ENCODE measurements around the gene TBC1D9B. TPM values are rescaled to one million over a fixed set of nuclear protein-coding genes. Genes with fewer than 3 reads are reported as not detected.

The TBC1D9B gene
- total RNA-seq, 4 donors from 2014 or later = 71.4 to 125 (median 100) TPM

DNA sequence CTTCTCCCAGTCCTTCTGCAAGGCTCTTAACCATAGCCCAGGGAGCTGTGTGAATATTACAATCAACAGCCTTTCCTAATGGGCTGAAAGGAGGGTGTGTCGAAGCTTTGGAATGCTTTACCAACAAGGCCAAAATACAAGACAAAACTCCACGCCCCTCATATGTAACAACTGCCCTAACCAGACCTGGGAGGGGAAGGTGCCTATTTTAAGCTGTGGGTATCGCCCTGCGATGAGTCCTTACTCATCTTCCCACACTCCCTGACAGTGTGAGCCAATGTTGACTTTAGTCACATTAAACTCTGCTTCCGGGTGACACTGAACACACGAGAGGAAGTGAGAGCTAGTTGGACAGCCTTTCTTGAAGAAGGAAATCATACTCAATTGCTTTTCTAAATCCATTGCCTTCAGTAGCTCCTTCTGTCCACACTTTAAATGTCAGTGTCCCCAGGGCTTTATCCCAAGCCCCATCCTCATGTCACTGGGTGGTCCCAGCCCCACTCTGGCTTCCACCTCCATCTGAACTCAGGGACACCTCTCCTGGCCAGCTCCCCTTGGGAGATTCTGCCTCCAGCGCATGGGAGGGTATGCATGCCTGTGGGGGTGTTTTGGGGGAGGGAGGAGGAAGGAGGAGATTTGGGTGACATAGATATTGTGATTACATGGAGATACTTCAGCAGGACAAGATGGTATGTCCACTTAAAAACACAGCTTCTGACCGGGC is 6.5 kb upstream of the TBC1D9B start:
- 30 to 36% methylated on average over 8 of the region's 8 CpGs for WGBS, 2 donors
- TF ChIP-seq, protein P1, sequence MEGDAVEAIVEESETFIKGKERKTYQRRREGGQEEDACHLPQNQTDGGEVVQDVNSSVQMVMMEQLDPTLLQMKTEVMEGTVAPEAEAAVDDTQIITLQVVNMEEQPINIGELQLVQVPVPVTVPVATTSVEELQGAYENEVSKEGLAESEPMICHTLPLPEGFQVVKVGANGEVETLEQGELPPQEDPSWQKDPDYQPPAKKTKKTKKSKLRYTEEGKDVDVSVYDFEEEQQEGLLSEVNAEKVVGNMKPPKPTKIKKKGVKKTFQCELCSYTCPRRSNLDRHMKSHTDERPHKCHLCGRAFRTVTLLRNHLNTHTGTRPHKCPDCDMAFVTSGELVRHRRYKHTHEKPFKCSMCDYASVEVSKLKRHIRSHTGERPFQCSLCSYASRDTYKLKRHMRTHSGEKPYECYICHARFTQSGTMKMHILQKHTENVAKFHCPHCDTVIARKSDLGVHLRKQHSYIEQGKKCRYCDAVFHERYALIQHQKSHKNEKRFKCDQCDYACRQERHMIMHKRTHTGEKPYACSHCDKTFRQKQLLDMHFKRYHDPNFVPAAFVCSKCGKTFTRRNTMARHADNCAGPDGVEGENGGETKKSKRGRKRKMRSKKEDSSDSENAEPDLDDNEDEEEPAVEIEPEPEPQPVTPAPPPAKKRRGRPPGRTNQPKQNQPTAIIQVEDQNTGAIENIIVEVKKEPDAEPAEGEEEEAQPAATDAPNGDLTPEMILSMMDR (IDR thresholded peaks at IDR 0.05) = no peak
- no peak overlapping the region for H3K4me3 ChIP-seq (ENCODE audit: low read depth, poor library complexity, severe bottlenecking)
- peak; percentile 65 to 77 for DNase-seq (ENCODE audit: low spot score in 2 of 2)
- intact Hi-C loops (cut with DNase I; ENCODE audit: low total_unique reads) = no loop called here

DNA sequence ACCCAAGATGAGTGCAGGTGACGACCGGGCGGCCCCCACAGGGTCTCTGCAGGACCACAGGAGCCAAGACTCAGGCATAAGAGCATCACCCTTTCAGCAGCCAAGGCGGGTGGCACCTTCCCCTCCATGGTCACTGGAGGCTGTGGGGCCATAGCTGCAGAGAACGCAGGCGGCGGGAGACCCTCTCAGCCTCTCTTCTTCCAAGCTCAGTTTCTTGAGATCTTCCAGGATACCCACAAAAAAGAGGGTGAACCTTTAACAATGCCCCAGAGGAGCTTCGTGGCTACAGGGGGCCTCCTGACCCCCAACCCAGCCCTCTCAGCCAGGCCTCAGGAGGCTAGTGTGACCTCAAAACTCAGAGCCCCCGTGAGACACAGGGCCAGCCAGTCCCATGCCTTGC is 5.8 kb upstream of the TBC1D9B start:
- intact Hi-C loops (cut with DNase I; ENCODE audit: low total_unique reads) = no loop called here
- peak in 1 of 2 donors; percentile 72 for DNase-seq (ENCODE audit: low spot score in 2 of 2)
- TF ChIP-seq, protein P1 (IDR thresholded peaks at IDR 0.05) = no peak
- TF ChIP-seq POLR2A (IDR thresholded peaks at IDR 0.05) = no peak
- no peak overlapping the region for H3K4me3 ChIP-seq (ENCODE audit: low read depth, poor library complexity, severe bottlenecking)
- WGBS, 2 donors = 79 to 88% methylated on average over 9 of the region's 9 CpGs

DNA sequence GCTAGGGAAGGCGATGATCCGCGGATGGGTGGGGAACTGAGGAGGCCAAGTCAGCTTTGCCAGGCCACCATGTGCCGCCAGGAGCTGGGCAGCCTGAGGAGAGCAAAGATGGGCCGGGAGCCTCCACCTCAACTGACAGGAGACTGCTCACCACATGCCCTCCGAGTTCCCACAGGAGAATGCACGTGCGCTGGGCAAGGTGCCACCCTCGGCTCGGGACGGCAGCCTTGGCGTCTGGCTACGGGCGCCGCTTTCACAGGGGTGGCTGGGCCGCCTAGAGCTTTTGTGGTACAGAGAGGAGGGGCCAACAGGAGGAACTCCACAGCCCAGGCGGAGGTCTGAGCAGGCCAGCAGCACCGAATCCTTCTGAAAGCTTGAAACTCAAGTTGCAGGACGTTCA is 5.3 kb upstream of the TBC1D9B start:
- 55 to 63% methylated on average over 19 of the region's 19 CpGs for WGBS, 2 donors
- intact Hi-C loops (cut with DNase I; ENCODE audit: low total_unique reads) = no loop called here
- no peak for TF ChIP-seq POLR2A (IDR thresholded peaks at IDR 0.05)
- peak; percentile 52 to 90 for DNase-seq (ENCODE audit: low spot score in 2 of 2)
- no peak overlapping the region for H3K4me3 ChIP-seq (ENCODE audit: low read depth, poor library complexity, severe bottlenecking)

DNA sequence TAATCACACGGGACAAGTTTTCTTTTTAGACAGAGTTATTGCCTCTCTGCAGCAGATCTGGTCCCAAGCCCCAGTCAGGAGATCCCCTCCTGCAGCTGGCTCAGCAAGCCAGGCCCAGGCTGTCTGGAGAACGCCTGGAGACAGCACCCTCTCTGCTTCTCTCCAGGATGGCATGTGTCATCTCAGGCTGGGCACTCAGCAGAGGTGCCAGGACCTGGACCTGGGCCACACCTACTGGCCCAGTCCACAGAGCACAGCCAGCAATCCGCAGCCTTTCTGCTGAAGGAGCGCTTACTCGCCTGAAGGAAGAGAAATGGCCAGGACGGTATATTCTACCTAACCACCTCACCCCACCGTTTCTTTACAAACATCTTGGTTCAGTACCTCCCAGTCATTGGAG is 4.7 kb upstream of the TBC1D9B start:
- no peak for TF ChIP-seq POLR2A (IDR thresholded peaks at IDR 0.05)
- TF ChIP-seq, protein P1 (IDR thresholded peaks at IDR 0.05) = no peak
- WGBS, 2 donors = 55 to 65% methylated on average over 7 of the region's 7 CpGs
- intact Hi-C loops (cut with DNase I; ENCODE audit: low total_unique reads) = no loop called here
- no peak overlapping the region for H3K4me3 ChIP-seq (ENCODE audit: low read depth, poor library complexity, severe bottlenecking)
- no peak for DNase-seq (ENCODE audit: low spot score in 2 of 2)

DNA sequence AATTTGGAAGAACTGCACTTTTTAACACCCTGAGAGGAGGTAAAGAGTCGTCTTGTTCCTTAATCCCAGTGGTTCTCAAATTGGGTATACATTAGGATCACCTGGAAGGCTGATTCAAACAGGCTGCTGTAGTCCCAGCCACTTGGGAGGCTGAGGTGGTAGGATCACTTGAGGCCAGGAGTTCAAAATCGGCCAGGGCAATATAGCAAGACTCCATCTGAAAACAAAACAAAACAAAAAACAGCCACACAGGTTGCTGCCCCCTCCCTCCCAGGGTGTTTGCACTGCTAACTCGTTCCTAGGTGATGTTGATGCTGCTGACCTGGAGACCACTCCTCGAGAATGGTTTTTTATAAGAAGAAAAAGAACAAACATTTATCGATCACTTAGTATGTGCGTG is 1.5 kb upstream of the TBC1D9B start:
- no peak for DNase-seq (ENCODE audit: low spot score in 2 of 2)
- intact Hi-C loops (cut with DNase I; ENCODE audit: low total_unique reads) = loop anchor here (10.0 kb wide), 1 partner anchor 104 kb away; the partner anchor contains the start of gene MGAT4B
- TF ChIP-seq, protein P1 (IDR thresholded peaks at IDR 0.05) = no peak
- no peak for TF ChIP-seq POLR2A (IDR thresholded peaks at IDR 0.05)
- H3K4me3 ChIP-seq (ENCODE audit: low read depth, poor library complexity, severe bottlenecking) = no peak overlapping the region
- 91 to 93% methylated on average over 6 of the region's 6 CpGs for WGBS, 2 donors

DNA sequence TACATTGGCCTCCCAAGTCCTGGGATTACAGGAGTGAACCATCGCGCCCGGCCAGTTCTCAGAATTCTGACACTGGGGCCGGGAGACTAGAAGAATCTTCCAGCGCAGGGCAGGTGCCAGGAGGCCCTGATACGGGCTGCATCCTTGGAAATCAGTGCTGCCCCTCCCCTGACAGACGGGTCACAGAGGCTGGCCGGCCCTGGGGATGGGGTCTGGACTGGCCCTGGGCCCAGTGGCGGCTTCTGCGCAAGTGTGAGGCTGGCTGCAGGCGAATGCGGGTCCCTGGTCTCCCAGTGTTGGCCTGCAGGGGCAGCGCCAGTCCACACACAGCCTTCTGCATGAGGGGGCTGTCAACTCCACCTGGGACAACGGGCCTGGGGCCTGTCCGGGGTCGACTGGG is 831 bp upstream of the TBC1D9B start:
- no peak overlapping the region for H3K4me3 ChIP-seq (ENCODE audit: low read depth, poor library complexity, severe bottlenecking)
- TF ChIP-seq POLR2A (IDR thresholded peaks at IDR 0.05) = no peak
- TF ChIP-seq, protein P1 (IDR thresholded peaks at IDR 0.05) = no peak
- intact Hi-C loops (cut with DNase I; ENCODE audit: low total_unique reads) = loop anchor here (10.0 kb wide), 1 partner anchor 104 kb away; the partner anchor contains the start of gene MGAT4B
- DNase-seq (ENCODE audit: low spot score in 2 of 2) = no peak
- WGBS, 2 donors = 75 to 88% methylated on average over 13 to 16 of the region's 16 CpGs

Measured in lower leg skin (tissue), 4 donors.